Fibroblast of skin of scalp (primary cell): Measurements from ENCODE around the gene ZNF490.

Experiments
- DNase-seq: peaks from one replicate; pipeline ENCODE4 v3.0.0-alpha.2; 2013

ZNF490 gene

GRCh38 chr19:12543855-12544254 lies 66.8 kb downstream of the ZNF490 start:
- no peak for DNase-seq
